HG03457 (cell line): ENCODE results near the gene DSCAM.
"Not testable (repeated sequence)": the region's sequence is repeated elsewhere in the genome, so short reads cannot be mapped to it uniquely, and the experiment has no call there.

Experiments used
- ATAC-seq: cut with Tn5 transposase; IDR thresholded peaks from one replicate; pipeline ENCODE4 v1.9.1; 2021; ENCODE audit warnings: moderate number of reproducible peaks; ENCODE audit not compliant: unreplicated experiment

The DSCAM gene

GRCh38 chr21:40846587-40847411 lies at the start of gene DSCAM:
TSS of gene DSCAM (minus strand) at chr21:40847158. CDS start at chr21:40846661, 497 bp downstream.
- ATAC-seq, result no peak

- not testable (repeated sequence) for ATAC-seq
Measured at GRCh38 chr21:40895697-40896096, 48.7 kb upstream of the DSCAM start.

- no peak for ATAC-seq
Measured at GRCh38 chr21:40886931-40887330, 40.0 kb upstream of the DSCAM start.

GRCh38 chr21:40886006-40886405 lies 39.0 kb upstream of the DSCAM start:
- no peak for ATAC-seq

GRCh38 chr21:40882192-40882915 lies 35.4 kb upstream of the DSCAM start:
- no peak for ATAC-seq

- ATAC-seq, result no peak
Measured at GRCh38 chr21:40881767-40882166, 34.8 kb upstream of the DSCAM start.

- no peak for ATAC-seq
Measured at GRCh38 chr21:40871099-40871498, 24.1 kb upstream of the DSCAM start.

- ATAC-seq, result no peak
Measured at GRCh38 chr21:40863839-40864238, 16.9 kb upstream of the DSCAM start.

GRCh38 chr21:40858517-40858916 lies 11.6 kb upstream of the DSCAM start:
- ATAC-seq, result no peak

- ATAC-seq, result no peak
Measured at GRCh38 chr21:40853956-40854688, 7.2 kb upstream of the DSCAM start.

- no peak for ATAC-seq
Measured at GRCh38 chr21:40852563-40852962, 5.6 kb upstream of the DSCAM start.

GRCh38 chr21:40851749-40852148 lies 4.8 kb upstream of the DSCAM start:
- no peak for ATAC-seq

- no peak for ATAC-seq
Measured at GRCh38 chr21:40850071-40850470, 3.1 kb upstream of the DSCAM start.

GRCh38 chr21:40847951-40848350 lies 993 bp upstream of the DSCAM start:
- ATAC-seq, result no peak

GRCh38 chr21:40846103-40846502 lies 855 bp downstream of the DSCAM start:
- no peak for ATAC-seq

GRCh38 chr21:40845441-40845995 lies 1.4 kb downstream of the DSCAM start:
- no peak for ATAC-seq

- ATAC-seq, result no peak
Measured at GRCh38 chr21:40844935-40845334, 2.0 kb downstream of the DSCAM start.

- ATAC-seq, result no peak
Measured at GRCh38 chr21:40842197-40842552, 4.8 kb downstream of the DSCAM start.

- ATAC-seq, result no peak
Measured at GRCh38 chr21:40841524-40842196, 5.3 kb downstream of the DSCAM start.

- ATAC-seq, result no peak
Measured at GRCh38 chr21:40840401-40841125, 6.4 kb downstream of the DSCAM start.
